HG02981 (cell line): ENCODE results near the gene PAX5.
A peak's percentile ranks its signal among the peaks of the same experiment; 100 is the strongest.

ENCODE experiments used
- ATAC-seq: cut with Tn5 transposase; IDR thresholded peaks from one replicate; pipeline ENCODE4 v1.9.1; 2021; ENCODE audit warnings: mild to moderate bottlenecking, moderate library complexity; ENCODE audit not compliant: unreplicated experiment

The PAX5 gene

GRCh38 chr9:37025823-37026112 lies 8.3 kb downstream of the PAX5 start:
- no peak for ATAC-seq

- no peak for ATAC-seq
Measured at GRCh38 chr9:37025071-37025822, 8.8 kb downstream of the PAX5 start.

GRCh38 chr9:37017546-37017945 lies 16.5 kb downstream of the PAX5 start:
- no peak for ATAC-seq

- no peak for ATAC-seq
Measured at GRCh38 chr9:37011530-37011929, 22.5 kb downstream of the PAX5 start.

GRCh38 chr9:37010976-37011375 lies 23.1 kb downstream of the PAX5 start:
- no peak for ATAC-seq

DNA sequence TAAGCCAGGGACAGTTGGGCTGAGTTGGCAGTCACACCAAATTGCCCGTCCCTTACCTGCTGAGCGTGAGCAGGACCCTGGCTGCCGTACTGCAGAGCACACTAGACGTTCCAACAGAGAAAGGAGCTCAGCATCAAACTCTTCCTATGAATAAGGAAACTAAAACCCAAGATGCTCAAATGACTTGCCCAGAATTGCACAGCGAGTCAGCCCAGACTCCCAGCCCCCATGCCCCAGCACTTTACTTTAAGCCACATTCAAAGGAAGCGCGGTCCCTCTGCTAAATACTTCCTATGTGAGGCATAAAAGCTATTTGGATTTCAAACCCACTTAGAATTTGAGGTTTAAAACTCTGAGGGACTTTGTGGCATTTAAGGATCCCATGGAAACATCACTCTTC lies 23.9 kb downstream of the PAX5 start:
- no peak for ATAC-seq

DNA sequence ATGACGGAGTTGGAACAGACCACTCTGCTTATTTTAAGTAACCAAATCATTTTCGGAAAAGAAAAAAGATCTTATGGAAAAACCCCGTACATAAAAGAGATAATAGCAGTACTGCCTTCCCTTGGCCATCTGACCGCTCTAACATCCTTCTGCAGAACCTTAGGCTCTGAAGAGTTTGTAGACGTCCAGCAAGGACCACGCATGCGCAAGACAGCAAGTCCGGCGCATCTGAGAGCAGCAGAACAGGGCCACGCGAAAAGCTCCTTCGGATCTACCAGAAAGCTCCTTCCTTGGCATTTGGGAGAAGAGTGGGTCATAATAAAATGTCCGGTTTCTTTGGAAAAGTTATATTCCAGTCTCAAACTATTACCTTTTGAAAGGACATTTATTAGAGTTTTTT lies 26.8 kb downstream of the PAX5 start:
- ATAC-seq: no peak

- no peak for ATAC-seq
Measured at GRCh38 chr9:37005517-37006140, 28.4 kb downstream of the PAX5 start.

DNA sequence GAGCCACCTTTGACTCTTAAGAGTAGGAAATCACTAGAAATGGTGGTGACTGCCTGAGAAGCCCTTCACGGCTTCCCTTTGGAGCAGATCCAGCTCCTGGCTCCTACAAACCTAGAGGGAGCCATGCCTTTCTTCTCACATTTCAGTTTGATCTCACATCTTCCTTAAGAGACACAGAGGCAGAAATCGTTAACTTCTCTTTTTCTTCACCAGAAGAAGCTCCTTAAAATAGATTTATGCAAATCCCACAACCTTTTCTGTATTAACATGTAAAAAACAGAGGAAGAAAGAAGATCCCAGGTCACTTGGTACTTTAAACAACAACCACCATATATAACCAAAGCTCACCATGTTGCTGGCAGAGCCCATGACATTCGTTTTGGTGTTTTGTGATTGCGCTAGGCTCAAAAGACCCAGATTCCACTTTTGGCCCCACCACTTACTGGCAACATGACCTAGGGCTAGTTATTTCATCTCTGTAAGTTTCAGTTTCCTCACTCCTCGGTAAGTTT lies 29.6 kb downstream of the PAX5 start:
- ATAC-seq: no peak

DNA sequence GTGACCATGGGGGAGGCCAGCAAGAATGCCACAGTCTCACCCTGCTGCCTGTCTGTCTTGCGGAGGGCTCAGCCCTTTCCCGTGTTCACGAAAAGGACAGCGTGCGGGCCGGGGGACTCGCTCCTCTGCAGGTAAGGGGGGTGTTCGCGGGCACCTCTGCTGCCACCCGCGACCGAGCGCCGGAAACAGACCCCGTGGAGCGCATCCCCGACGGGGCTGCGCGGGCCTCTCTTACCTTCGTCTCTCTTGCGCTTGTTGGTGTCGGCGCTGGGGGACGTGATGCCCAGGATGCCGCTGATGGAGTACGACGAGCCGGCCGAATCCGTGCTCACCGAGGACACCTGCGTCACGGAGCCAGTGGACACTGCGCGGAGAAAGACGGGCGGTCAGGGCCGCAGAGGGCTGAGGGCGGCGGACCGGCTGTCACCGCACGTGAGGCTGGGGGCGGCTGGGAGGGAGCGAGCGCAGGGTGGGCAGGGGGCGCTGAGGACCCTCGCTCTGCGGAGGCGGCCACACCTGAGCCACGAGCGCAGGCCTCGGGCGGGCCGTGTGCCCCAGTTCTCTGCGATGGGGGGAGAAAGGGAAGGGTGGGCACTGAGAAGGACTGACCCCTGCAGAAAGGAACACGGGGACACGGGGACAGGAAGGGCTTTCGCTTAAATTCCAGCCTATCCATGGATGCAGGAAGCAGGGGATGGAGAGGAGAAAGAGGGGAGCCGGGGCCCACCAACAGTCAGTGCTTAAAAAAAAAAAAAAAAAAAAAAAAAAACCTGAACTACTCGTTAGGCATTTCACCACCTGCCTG lies 31.5 kb downstream of the PAX5 start:
- ATAC-seq: no peak

DNA sequence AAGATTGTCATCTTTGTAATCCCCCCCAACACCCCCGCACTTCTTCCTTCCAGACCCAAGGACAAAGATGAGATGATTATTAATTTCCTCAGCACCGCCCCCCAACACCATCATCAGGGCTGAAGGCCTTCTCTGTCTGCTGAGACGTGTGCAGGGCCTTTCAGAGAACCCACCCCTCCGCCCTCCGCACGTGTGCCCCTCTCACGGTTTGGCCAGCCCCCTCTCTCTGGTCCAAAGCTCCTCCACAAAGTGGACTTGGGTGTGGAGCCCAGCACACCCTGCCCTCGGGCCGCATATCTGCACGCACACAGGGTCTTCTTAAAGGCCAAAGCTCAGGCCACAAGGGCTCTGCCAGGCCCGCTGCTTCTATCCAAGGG lies 32.0 kb downstream of the PAX5 start:
- no peak for ATAC-seq

- ATAC-seq: no peak
Measured at GRCh38 chr9:37001459-37001858, 32.6 kb downstream of the PAX5 start.

- no peak for ATAC-seq
Measured at GRCh38 chr9:36999728-37000333, 34.2 kb downstream of the PAX5 start.

- no peak for ATAC-seq
Measured at GRCh38 chr9:36997414-36997813, 36.7 kb downstream of the PAX5 start.

DNA sequence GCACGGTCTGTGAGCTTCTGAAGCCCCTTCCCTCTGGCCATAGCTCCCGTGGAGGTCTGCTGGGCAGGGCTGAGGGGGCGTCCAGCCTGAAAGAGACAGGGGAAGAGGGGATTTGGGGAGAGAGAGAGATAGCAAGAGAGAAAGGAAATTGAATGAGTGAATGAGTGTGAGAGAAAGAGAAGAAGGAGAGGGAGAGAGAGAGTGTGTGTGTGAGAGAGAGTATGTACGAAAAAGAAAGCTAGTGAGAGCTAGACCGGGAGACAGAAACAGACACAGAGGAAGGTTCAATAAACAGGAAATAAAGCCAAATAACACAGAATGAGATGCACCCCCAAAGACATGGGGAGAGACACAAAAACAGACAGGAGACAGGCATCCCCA lies 37.4 kb downstream of the PAX5 start:
- no peak for ATAC-seq

GRCh38 chr9:36995927-36996705 lies 38.0 kb downstream of the PAX5 start:
- ATAC-seq: peak; percentile 35

DNA sequence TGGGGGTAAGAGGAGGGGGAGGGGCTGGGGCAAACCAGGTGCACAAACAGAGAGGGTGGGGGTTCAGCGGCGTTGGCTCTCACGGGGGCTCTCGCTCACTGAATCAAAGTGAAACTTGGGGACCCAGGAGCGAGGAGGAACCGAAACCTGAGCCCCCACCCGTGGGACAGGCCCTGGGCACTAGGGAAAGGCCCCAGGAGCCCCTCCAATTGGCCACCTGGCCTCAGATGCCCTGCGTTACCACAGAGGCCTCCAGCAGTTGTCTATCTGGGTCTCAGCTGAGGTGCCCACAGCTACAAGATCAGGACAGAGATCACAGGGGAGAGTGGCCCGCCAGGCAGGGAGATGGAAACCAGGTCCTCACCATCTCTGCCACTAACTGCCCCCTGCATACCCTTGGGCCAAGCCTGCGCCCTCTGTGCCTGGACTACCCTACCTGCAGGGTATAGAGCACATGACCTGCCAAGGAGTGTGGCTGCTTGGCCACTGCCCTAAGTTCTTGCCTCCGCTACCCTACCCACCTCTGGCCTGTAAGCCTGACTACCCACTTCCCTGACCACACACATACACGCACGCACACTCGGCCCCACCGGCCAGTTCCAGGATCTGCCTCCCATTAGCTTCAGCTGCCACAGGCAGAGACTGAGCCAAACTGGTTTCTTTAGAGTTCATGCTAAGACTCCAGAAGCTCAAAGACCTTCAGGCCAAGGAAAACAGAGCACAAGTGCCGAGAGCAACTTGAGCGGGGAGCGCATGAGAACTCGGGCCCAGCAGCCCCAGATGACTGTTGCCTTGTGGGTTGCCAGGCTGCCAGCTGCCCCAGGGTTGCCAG lies 39.9 kb downstream of the PAX5 start:
- ATAC-seq: peak; percentile 58

DNA sequence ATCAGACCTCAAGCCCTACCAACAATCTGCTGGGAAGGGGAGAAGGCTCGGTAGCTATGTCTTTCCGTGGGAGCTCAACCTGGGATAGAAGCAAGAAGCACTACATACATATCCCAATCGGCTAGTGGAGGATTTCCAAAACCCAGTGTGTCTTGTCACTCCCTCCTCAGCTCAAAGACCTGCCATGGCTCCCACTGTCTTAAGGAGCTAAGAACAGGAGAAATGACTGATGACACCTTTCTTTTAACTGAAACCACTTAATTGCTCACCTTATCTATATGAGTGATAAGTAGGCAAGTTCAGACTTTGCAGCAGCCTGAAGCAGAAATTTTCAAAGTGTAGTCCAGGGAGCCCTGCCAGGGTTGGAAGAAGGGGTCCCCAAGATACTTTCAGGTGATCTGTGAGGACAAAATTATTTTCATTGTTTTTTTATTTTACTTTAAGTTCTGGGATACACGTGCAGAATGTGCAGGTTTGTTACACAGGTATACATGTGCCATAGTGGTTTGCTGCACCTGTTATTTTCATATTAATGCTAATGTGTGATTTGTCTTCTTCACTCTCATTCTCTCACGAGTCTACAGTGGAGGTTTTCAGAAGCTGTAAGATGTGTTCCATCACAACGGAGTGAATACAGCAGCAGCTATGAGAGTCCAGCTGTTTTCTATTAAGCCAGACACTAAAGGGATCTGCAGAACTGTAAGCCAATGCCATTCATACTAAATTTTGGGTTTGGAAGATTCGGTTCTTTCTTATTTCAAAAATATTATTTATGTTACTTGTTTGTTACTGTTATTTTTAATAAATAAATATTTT lies 41.4 kb downstream of the PAX5 start:
- no peak for ATAC-seq

- ATAC-seq: no peak
Measured at GRCh38 chr9:36991516-36992134, 42.4 kb downstream of the PAX5 start.
